Caco-2 (cell line): ENCODE measurements around the gene ZNF469. TPM values are rescaled to one million over a fixed set of nuclear protein-coding genes. Genes with fewer than 3 reads are reported as not detected.

Experiments
- BruUV-seq: library from RNA; stranded (reverse); fragments of 400-500 nt; replicated peaks from 2 replicates; lab custom pipeline; 2021; lab: Mats Ljungman, UMichigan
- CTCF ChIA-PET: fragments of 300-600 bp; sonication (Branson Sonifier 250); formaldehyde crosslinking; loops from one replicate; lab custom pipeline; 2022; ENCODE audit warnings: antibody characterized with exemption; lab: Charles Lee
- POLR2A ChIA-PET: fragments of 300-600 bp; sonication (Branson Sonifier 250); formaldehyde crosslinking; loops from one replicate; lab custom pipeline; 2022; ENCODE audit warnings: antibody characterized with exemption; lab: Charles Lee
- DNase-seq, 2 experiments: peaks; one replicate each; pipeline versions ENCODE4 v3.0.0 to v3.0.0-alpha.2; 2020 to 2022
- H3K27me3 ChIP-seq: replicated peaks from 2 replicates; pipeline ENCODE4 v1.6.0; 2011; ENCODE audit warnings: low read length; ENCODE audit not compliant: control insufficient read depth, insufficient read depth
- H3K36me3 ChIP-seq: 2 replicates; pipeline ENCODE4 v1.5.1; 2011; ENCODE audit warnings: low read length; ENCODE audit not compliant: control insufficient read depth, insufficient read depth
- H3K4me1 ChIP-seq: fragments of 250-450 bp; sonication (Bioruptor Pico); 2 replicates; pipeline ENCODE4 v1.5.1; 2020; ENCODE audit warnings: mild to moderate bottlenecking
- H3K4me3 ChIP-seq: 2 replicates; pipeline ENCODE4 v1.5.1; 2011; ENCODE audit warnings: low read depth, mild to moderate bottlenecking, control low read depth, low read length
- H3K9me3 ChIP-seq: fragments of 250-450 bp; sonication (Bioruptor Pico); 2 replicates; pipeline ENCODE4 v1.5.1; 2020; ENCODE audit warnings: mild to moderate bottlenecking, moderate library complexity
- H3K27ac Mint-ChIP-seq: one replicate; pipeline ENCODE4 v1.8.0; 2022; ENCODE audit warnings: mixed read lengths; ENCODE audit not compliant: unreplicated experiment
- H3K27me3 Mint-ChIP-seq: one replicate; pipeline ENCODE4 v1.8.0; 2022; ENCODE audit warnings: mixed read lengths; ENCODE audit not compliant: insufficient read depth, unreplicated experiment
- H3K36me3 Mint-ChIP-seq: one replicate; pipeline ENCODE4 v1.8.0; 2022; ENCODE audit warnings: mild to moderate bottlenecking, mixed read lengths; ENCODE audit not compliant: insufficient read depth, unreplicated experiment
- H3K4me1 Mint-ChIP-seq: one replicate; pipeline ENCODE4 v1.8.0; 2022; ENCODE audit warnings: low read depth, mixed read lengths; ENCODE audit not compliant: unreplicated experiment
- H3K4me3 Mint-ChIP-seq: one replicate; pipeline ENCODE4 v1.8.0; 2022; ENCODE audit warnings: mild to moderate bottlenecking, moderate library complexity, mixed read lengths; ENCODE audit not compliant: unreplicated experiment
- H3K9me3 Mint-ChIP-seq: one replicate; pipeline ENCODE4 v1.8.0; 2022; ENCODE audit warnings: mixed read lengths; ENCODE audit not compliant: unreplicated experiment
- intact Hi-C: fragments of 100-400 bp; cut with micrococcal nuclease; formaldehyde crosslinking; loops from one replicate; pipeline ENCODE4 v1.10.0; 2022; ENCODE audit not compliant: unreplicated experiment
- total RNA-seq: library from RNA; stranded (reverse); gene quantifications from 2 replicates; pipeline ENCODE4 v1.2.3, GENCODE V29; 2022
- TF ChIP-seq, protein P1 (sequence below), 2 experiments: fragments of 200-600 bp in 1 of 2; IDR thresholded peaks; 1 replicate in 1 of 2; 2 replicates in 1 of 2; pipeline versions ENCODE4 v1.5.1 to v1.8.0; 2011 to 2022; ENCODE audit warnings: antibody characterized with exemption in 1 of 2, control low read depth in 1 of 2, inconsistent platforms in 1 of 2, low read depth in 1 of 2, low read length in 1 of 2, mild to moderate bottlenecking in 1 of 2, moderate library complexity in 1 of 2; ENCODE audit not compliant: insufficient read depth in 1 of 2, severe bottlenecking in 1 of 2, unreplicated experiment in 1 of 2

ZNF469 gene
- total RNA-seq, 1 experiment from 2014 or later, result 0.07 TPM

DNA sequence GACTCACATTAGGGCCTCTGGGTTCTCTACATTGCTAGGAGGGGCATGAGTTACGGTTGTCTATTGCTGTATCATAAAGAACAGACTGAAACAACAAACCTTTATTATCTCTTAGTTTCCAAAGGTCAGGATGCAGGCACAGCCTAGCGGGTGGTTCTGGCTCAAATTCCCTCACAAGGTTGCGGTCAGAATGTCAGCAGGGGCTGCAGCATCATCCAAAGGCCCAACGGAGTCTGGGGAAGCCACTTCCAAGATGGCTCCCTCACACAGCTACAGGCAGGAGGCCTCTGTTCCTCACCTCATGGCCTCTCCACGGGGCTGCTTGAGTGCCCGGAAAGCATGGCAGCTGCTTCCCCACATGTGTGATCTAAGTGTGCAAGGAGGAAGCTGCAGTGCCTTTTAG lies 40.7 kb downstream of the ZNF469 start:
- BruUV-seq, result no TSS peak
- CTCF ChIA-PET, result interaction anchor here (1.2 kb wide), 1 partner anchor 14 kb away, joined by 6 read pairs; no protein-coding TSS in a partner anchor
- TF ChIP-seq, protein P1, sequence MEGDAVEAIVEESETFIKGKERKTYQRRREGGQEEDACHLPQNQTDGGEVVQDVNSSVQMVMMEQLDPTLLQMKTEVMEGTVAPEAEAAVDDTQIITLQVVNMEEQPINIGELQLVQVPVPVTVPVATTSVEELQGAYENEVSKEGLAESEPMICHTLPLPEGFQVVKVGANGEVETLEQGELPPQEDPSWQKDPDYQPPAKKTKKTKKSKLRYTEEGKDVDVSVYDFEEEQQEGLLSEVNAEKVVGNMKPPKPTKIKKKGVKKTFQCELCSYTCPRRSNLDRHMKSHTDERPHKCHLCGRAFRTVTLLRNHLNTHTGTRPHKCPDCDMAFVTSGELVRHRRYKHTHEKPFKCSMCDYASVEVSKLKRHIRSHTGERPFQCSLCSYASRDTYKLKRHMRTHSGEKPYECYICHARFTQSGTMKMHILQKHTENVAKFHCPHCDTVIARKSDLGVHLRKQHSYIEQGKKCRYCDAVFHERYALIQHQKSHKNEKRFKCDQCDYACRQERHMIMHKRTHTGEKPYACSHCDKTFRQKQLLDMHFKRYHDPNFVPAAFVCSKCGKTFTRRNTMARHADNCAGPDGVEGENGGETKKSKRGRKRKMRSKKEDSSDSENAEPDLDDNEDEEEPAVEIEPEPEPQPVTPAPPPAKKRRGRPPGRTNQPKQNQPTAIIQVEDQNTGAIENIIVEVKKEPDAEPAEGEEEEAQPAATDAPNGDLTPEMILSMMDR (IDR thresholded peaks at IDR 0.05; ENCODE audit: insufficient read depth in 1 of 2, low read depth in 1 of 2, low read length in 1 of 2, severe bottlenecking in 1 of 2, unreplicated experiment in 1 of 2), result no peak
- intact Hi-C loops, result no loop called here
- Mint-ChIP-seq H3K4me3 (no peak overlapping the region), H3K4me1 (no peaks in the 10 kb centered on the region), H3K36me3 (no peaks in the 10 kb centered on the region), H3K27me3 (peaks cover 3% of the 10 kb centered on the region), H3K9me3 (no peaks in the 10 kb centered on the region), H3K27ac (no peak overlapping the region)
- Histone ChIP-seq H3K9me3 (no peaks in the 10 kb centered on the region), H3K4me1 (no peaks in the 10 kb centered on the region), H3K4me3 (no peak overlapping the region), H3K36me3 (no peaks in the 10 kb centered on the region), H3K27me3 (no peaks in the 10 kb centered on the region)
- DNase-seq, result no peak
- POLR2A ChIA-PET, result no interaction called here

DNA sequence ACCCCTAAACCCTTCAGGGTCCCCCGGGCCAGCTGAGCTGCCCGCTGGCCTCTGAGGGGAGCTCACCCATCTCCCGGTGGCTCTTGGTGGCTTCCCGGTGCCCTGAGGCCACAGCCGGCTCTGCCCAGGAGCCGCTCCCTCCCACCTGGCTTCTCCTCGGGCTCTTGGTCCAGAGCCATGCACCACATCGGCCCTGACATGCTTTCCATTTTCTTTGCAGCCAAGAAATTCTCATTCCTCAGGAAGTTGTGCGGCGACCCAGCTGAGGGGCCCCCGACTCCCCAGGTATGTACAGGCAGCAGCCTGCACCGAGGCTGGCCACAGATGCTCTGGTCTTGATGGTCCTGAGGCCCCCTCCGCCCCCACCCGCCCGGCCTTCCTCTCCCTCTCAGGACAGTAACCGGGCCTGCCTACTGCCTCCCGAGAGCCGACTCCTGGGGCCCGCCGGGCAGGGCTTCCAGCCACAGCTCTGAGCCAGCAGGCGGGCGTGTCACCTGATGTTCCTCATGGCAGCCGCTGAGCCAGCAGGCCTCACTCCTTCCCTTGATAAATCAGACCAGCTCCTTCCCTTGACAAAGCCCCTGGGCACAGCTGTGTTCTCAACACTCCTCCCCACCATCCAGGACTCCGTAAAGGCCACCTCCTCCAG lies 42.0 kb downstream of the ZNF469 start:
- POLR2A ChIA-PET, result no interaction called here
- intact Hi-C loops, result no loop called here
- Mint-ChIP-seq H3K4me3 (no peak overlapping the region), H3K9me3 (no peaks in the 10 kb centered on the region), H3K27ac (no peak overlapping the region), H3K4me1 (no peaks in the 10 kb centered on the region), H3K27me3 (no peaks in the 10 kb centered on the region), H3K36me3 (no peaks in the 10 kb centered on the region)
- Histone ChIP-seq H3K4me3 (no peak overlapping the region), H3K36me3 (no peaks in the 10 kb centered on the region), H3K9me3 (no peaks in the 10 kb centered on the region), H3K27me3 (no peaks in the 10 kb centered on the region), H3K4me1 (no peaks in the 10 kb centered on the region)
- TF ChIP-seq, protein P1 (IDR thresholded peaks at IDR 0.05; ENCODE audit: insufficient read depth in 1 of 2, low read depth in 1 of 2, low read length in 1 of 2, severe bottlenecking in 1 of 2, unreplicated experiment in 1 of 2), result no peak
- DNase-seq, result no peak
- BruUV-seq, result no TSS peak
- CTCF ChIA-PET, result interaction anchor here (1.2 kb wide), 1 partner anchor 13 kb away, joined by 6 read pairs; no protein-coding TSS in a partner anchor

DNA sequence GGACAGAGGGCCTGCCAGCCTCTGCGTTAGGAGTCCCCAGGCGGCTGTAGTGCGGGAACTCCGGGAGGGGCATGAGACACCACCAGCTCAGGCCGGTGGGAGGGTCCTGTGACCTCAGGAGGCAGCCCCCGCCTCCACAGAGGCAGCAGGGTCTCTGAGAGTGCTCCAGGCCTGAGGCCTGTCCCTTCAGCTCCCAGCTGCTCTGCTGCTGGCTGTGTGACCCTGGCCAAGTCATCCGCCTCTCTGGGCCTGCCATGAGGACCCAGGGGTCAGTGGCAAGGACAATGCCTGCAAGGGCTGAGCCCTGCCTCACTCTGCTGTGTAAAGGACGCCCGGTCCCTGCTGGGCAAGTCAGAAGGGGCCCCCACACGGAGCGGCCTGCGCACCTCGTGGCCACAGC lies 43.3 kb downstream of the ZNF469 start:
- Mint-ChIP-seq H3K27ac (no peak overlapping the region), H3K4me1 (no peaks in the 10 kb centered on the region), H3K4me3 (no peak overlapping the region), H3K9me3 (no peaks in the 10 kb centered on the region), H3K27me3 (no peaks in the 10 kb centered on the region), H3K36me3 (no peaks in the 10 kb centered on the region)
- intact Hi-C loops, result no loop called here
- CTCF ChIA-PET, result no interaction called here
- H3K9me3 ChIP-seq, result no peaks in the 10 kb centered on the region
- TF ChIP-seq, protein P1 (IDR thresholded peaks at IDR 0.05; ENCODE audit: insufficient read depth in 1 of 2, low read depth in 1 of 2, low read length in 1 of 2, severe bottlenecking in 1 of 2, unreplicated experiment in 1 of 2), result no peak
- POLR2A ChIA-PET, result no interaction called here
- peaks cover 7% of the 10 kb centered on the region for H3K4me1 ChIP-seq
- H3K36me3 ChIP-seq, result no peaks in the 10 kb centered on the region
- no TSS peak for BruUV-seq
- no peaks in the 10 kb centered on the region; the same call in 1 of the 2 replicates for H3K27me3 ChIP-seq
- DNase-seq, result no peak
- no peak overlapping the region for H3K4me3 ChIP-seq
